ENCODE data around the gene KANSL1.

The KANSL1 gene

GRCh38 chr17:46166692-46167249 is 26.5 kb downstream of the KANSL1 start:
- DNase-seq (ENCODE audit: low spot score): no peak

DNA sequence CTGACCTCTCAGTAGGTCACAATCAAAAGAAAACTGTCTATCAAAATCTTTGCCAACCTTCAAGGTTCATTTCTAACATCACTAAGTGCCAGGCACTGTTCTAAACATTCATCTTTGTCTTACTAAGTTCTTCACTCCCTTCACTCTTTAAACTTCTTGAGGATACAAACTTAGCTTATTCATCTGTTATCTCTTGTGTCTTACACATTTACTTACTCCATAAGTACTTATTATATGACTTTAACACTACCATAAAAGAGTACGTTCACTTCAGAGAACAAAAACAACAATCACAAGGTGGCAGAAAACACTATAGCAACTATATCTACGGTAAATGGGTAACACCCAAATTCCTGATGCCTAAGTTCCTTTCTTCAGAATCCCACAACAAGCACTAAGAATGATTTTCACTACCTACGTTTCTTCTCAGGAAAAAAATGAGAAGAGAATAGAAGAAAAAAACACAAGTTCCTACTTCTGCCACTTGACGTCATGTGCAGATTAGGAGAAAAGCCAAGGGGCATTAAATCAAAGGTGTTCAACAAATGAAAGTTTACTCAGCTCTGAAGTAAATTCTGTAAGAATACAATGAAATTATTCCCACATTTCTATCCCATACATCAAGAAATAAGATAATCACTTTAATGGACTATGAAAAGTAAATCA is 29.2 kb downstream of the KANSL1 start:
- no peak for DNase-seq (ENCODE audit: low spot score)

GRCh38 chr17:46163316-46163715 is 29.9 kb downstream of the KANSL1 start:
- no peak for DNase-seq (ENCODE audit: low spot score)

DNA sequence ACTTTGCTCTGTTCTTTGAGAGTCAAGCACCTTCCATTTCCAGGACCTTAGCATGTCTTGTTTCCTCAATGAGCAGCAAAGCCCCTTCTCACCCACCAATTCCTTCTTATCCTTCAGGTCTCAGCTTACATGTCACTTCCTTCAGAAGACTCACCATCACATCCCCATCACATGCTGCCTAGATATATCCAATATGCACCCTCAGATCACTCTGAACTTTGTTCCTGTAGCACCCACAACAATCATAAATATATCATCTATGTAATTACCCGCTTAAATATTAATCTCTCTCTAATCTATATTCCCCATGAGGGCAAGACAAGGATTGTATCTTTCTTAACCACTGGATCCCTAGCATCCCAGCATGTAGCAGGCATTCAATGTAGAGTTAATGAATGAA is 30.4 kb downstream of the KANSL1 start:
- DNase-seq (ENCODE audit: low spot score): no peak

- no peak for DNase-seq (ENCODE audit: low spot score)
These were observed 33.1 kb downstream of the KANSL1 start for GRCh38 chr17:46160169-46160568.

DNA sequence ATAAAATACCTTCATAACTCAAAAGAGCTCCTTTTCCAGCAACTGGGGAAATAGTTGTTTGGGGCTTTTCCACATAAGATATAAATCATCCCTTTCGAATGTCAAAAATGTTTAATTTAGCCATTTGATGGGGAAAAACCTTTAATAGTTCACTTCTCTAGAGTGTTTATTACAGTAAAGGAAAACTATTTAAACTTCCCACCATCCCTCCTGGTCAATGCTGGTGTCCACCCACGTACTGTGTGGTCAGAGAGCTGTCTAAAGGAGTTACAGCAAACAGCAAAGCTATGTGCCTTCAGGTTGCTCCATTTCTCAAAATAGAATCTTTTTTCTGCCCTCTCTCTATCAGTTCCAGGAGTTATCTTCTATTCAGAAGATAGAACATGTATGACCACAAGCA is 33.5 kb downstream of the KANSL1 start:
- peak; percentile 75 for DNase-seq (ENCODE audit: low spot score)

GRCh38 chr17:46158323-46159296 is 34.6 kb downstream of the KANSL1 start:
- DNase-seq (ENCODE audit: low spot score): no peak

- DNase-seq (ENCODE audit: low spot score): peak; percentile 42
These were observed 35.7 kb downstream of the KANSL1 start for GRCh38 chr17:46157443-46158062.

DNA sequence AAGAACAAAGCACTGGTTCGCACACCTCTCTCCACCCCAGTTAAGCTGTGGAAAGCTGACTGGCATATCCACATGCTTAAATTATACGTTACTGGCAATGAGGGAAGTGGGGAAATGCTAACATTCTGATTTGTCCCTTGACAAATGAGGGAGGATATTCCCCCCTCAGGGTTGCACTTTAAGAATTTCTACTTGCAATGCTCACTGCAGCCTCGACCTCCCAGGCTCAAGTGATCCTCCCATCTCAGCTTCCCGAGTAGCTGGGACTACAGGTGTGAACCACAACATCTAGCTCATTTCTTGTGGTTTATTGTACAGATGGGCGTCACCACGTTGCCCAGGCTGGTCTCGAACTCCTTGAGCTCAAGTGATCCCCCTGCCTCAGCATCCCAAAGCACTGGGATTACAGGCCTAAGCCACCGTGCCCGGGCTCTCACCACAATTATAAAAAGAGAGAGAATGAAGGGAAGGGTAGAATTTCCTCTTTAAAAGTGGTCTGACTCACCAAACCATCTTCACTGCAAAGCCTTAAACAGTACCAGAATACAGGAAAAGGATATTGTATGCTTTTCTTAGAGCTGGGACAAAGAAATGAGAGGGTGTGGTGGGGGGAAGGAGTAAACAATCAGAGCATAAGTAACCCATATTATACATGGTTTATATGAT is 38.9 kb downstream of the KANSL1 start:
- no peak for DNase-seq (ENCODE audit: low spot score)

- DNase-seq (ENCODE audit: low spot score): no peak
These were observed 40.8 kb downstream of the KANSL1 start for GRCh38 chr17:46152423-46152822.

- DNase-seq (ENCODE audit: low spot score): no peak
These were observed 41.5 kb downstream of the KANSL1 start for GRCh38 chr17:46151762-46152161.

DNA sequence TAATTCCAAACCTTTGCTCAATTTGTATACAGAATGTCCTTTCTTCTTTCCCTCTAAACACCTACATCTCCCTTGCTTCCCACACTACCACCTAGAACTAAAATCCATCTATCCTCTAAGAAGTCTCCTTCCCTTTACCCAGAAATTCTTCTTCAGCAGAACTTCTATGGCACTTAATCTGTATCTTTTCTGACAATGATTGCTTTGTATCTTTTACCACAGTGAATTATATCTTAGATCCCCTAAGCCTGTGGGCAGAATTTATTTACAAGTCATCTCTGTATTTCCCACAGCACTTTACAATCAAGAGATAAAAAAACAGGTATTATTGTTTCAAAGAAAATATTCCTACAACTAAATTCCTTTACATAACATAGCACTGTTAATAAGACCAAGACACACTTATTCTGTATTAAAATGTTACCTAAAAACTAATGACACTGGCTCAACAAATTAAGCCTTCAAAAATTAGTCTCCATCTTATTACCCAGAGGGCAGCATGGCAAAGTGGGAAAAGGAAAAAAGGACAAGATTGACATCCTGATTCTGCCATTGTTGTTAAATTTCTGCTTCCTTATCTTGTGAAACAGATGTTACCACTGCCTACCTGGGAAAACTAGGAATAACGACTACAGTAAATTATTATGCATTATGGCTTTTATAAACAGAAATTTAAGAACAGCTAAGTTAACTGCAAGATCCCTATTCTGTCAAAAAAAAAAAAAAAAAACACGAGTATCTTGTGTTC is 42.8 kb downstream of the KANSL1 start:
- DNase-seq (ENCODE audit: low spot score): no peak

- no peak for DNase-seq (ENCODE audit: low spot score)
These were observed 45.0 kb downstream of the KANSL1 start for GRCh38 chr17:46148247-46148646.

DNA sequence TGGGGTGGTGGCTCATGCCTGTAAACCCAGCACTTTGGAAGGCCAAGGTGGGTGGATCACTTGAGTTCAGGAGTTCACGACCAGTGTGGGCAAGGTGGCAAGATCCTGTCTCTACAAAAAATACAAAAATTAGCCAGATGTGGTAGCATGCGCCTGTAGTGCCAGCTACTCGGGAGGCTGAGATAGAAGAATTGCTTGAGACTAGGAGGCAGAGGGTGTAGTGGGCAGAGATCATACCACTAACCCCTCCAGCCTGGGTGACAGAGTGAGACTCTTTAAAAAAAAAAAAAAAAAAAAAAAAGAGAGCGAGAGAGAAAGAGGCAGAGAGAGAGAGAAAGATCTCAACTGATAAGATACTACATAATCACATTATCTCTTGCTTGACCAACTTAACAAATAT is 45.9 kb downstream of the KANSL1 start:
- no peak for DNase-seq (ENCODE audit: low spot score)

- no peak for DNase-seq (ENCODE audit: low spot score)
These were observed 49.0 kb downstream of the KANSL1 start for GRCh38 chr17:46144246-46144645.

DNA sequence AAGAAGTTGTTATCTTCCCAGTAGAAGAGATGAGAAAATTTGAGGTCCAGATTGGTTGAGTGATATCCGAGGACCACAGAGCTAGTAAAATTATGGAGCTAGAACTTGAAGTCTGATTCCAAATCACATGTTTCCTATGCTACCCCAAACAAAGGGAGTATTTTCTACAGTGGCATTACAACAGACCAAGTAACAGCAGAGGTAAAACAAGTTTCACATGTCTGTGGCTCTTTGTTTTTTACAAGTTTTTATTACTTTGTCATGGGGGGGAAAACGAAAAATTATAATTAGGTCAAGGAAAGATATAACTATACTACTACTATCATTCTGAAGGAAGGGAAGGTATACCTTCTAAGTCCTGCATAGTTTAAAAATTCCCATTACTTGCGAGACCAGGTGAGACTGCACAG is 49.4 kb downstream of the KANSL1 start:
- DNase-seq (ENCODE audit: low spot score): no peak

DNA sequence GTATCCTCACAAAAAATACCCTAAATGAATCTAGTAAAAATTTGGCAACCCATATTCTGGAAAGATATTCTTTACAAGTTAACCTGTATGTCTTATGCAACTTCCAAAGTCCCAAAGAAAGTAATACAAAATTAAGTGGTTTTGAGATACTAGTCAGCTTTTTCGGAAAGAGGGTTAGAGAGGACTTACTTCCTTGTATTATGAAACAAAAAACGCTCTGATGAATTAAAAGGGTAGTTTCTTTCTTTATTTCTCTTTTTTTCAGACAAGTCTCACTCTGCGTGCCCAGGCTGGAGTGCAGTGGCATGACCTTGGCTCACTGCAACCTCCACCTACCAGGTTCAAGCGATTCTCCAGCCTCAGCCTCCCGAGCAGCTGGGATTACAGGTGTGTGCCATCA is 51.6 kb downstream of the KANSL1 start:
- DNase-seq (ENCODE audit: low spot score): no peak

- DNase-seq (ENCODE audit: low spot score): no peak
These were observed 52.5 kb downstream of the KANSL1 start for GRCh38 chr17:46140645-46141197.

- no peak for DNase-seq (ENCODE audit: low spot score)
These were observed 53.6 kb downstream of the KANSL1 start for GRCh38 chr17:46139432-46140210.

- DNase-seq (ENCODE audit: low spot score): no peak
These were observed 54.8 kb downstream of the KANSL1 start for GRCh38 chr17:46138473-46138872.

All from GM03348 (cell line).